ENCODE results near the gene TDP1.

TDP1 gene

GRCh38 chr14:89941830-89942377 is 13.8 kb upstream of the TDP1 start:
- DNase-seq (ENCODE audit: low read depth in 2 of 2): no peak

GRCh38 chr14:89947344-89947743 is 8.4 kb upstream of the TDP1 start:
- no peak for DNase-seq (ENCODE audit: low read depth in 2 of 2)

GRCh38 chr14:89952576-89952975 is 3.2 kb upstream of the TDP1 start:
- DNase-seq (ENCODE audit: low read depth in 2 of 2): no peak

GRCh38 chr14:89953602-89954001 is 2.1 kb upstream of the TDP1 start:
- DNase-seq (ENCODE audit: low read depth in 2 of 2): no peak

GRCh38 chr14:89954070-89955021 is 1.4 kb upstream of the TDP1 start, which contains the start of gene EFCAB11:
TSS of gene EFCAB11 (minus strand) at chr14:89954730. CDS start at chr14:89954660, 70 bp downstream.
- DNase-seq (ENCODE audit: low read depth in 2 of 2): peak; percentile 87

- DNase-seq (ENCODE audit: low read depth in 2 of 2): no peak
These were observed 544 bp upstream of the TDP1 start for GRCh38 chr14:89955022-89955744.

GRCh38 chr14:89956661-89957009 is 908 bp downstream of the TDP1 start:
- no peak for DNase-seq (ENCODE audit: low read depth in 2 of 2)

GRCh38 chr14:89957376-89957775 is 1.6 kb downstream of the TDP1 start:
- DNase-seq (ENCODE audit: low read depth in 2 of 2): no peak

- no peak for DNase-seq (ENCODE audit: low read depth in 2 of 2)
These were observed 2.1 kb downstream of the TDP1 start for GRCh38 chr14:89957791-89958190.

GRCh38 chr14:89958966-89959365 is 3.2 kb downstream of the TDP1 start:
- DNase-seq (ENCODE audit: low read depth in 2 of 2): no peak

GRCh38 chr14:89959853-89960445 is 4.2 kb downstream of the TDP1 start:
- DNase-seq (ENCODE audit: low read depth in 2 of 2): no peak

GRCh38 chr14:89960914-89961313 is 5.2 kb downstream of the TDP1 start:
- no peak for DNase-seq (ENCODE audit: low read depth in 2 of 2)

GRCh38 chr14:89963288-89963978 is 7.7 kb downstream of the TDP1 start:
- no peak for DNase-seq (ENCODE audit: low read depth in 2 of 2)

GRCh38 chr14:89965839-89966238 is 10.1 kb downstream of the TDP1 start:
- DNase-seq (ENCODE audit: low read depth in 2 of 2): no peak

GRCh38 chr14:89973234-89973823 is 17.6 kb downstream of the TDP1 start:
- DNase-seq (ENCODE audit: low read depth in 2 of 2): peak in 1 of 2 donors; percentile 35

- no peak for DNase-seq (ENCODE audit: low read depth in 2 of 2)
These were observed 21.9 kb downstream of the TDP1 start for GRCh38 chr14:89977668-89978067.

GRCh38 chr14:89978656-89979055 is 22.9 kb downstream of the TDP1 start:
- DNase-seq (ENCODE audit: low read depth in 2 of 2): no peak

- DNase-seq (ENCODE audit: low read depth in 2 of 2): no peak
These were observed 27.6 kb downstream of the TDP1 start for GRCh38 chr14:89983375-89983774.

GRCh38 chr14:89986462-89987160 is 30.9 kb downstream of the TDP1 start:
- DNase-seq (ENCODE audit: low read depth in 2 of 2): no peak

- no peak for DNase-seq (ENCODE audit: low read depth in 2 of 2)
These were observed 31.4 kb downstream of the TDP1 start for GRCh38 chr14:89987161-89987475.

- no peak for DNase-seq (ENCODE audit: low read depth in 2 of 2)
These were observed 33.1 kb downstream of the TDP1 start for GRCh38 chr14:89988787-89989186.

Measured in activated CD4-positive, alpha-beta T cell treated with anti-CD3 and anti-CD28 coated beads for 24 hours (primary cell).